DOHH2 (cell line): Measurements from ENCODE around the gene GNAO1.

Experiments
- H3F3A ChIP-seq: fragments of 200-600 bp; sonication (generic), shearing (Covaris generic); 2 replicates; pipeline ENCODE4 v1.6.0; 2016; ENCODE audit warnings: antibody characterized with exemption, mild to moderate bottlenecking; ENCODE audit not compliant: control insufficient read depth, insufficient read depth
- H3K27ac ChIP-seq: fragments of 200-600 bp; sonication (generic); 2 replicates; pipeline ENCODE4 v1.5.1; 2014; ENCODE audit warnings: low read depth, mild to moderate bottlenecking, low read length, moderate library complexity
- H3K27me3 ChIP-seq: fragments of 200-600 bp; sonication (generic); 2 replicates; pipeline ENCODE4 v1.6.1; 2014; ENCODE audit warnings: mild to moderate bottlenecking, low read length, mixed read lengths; ENCODE audit not compliant: control insufficient read depth
- H3K36me3 ChIP-seq: fragments of 200-600 bp; sonication (generic); 2 replicates; pipeline ENCODE4 v1.6.1; 2014; ENCODE audit warnings: mild to moderate bottlenecking, low read length, moderate library complexity, mixed read lengths; ENCODE audit not compliant: control insufficient read depth
- H3K4me1 ChIP-seq: fragments of 200-600 bp; sonication (generic); 2 replicates; pipeline ENCODE4 v1.6.1; 2014; ENCODE audit warnings: mild to moderate bottlenecking, low read length, mixed read lengths; ENCODE audit not compliant: control insufficient read depth
- H3K4me2 ChIP-seq: fragments of 200-600 bp; sonication (generic); 2 replicates; pipeline ENCODE4 v1.6.0; 2014; ENCODE audit warnings: mild to moderate bottlenecking, low read length, moderate library complexity
- H3K4me3 ChIP-seq: fragments of 200-600 bp; sonication (generic); 2 replicates; pipeline ENCODE4 v1.5.1; 2014; ENCODE audit warnings: mild to moderate bottlenecking, low read length, mixed read lengths
- H3K79me2 ChIP-seq: fragments of 200-600 bp; sonication (generic); 2 replicates; pipeline ENCODE4 v1.6.1; 2014; ENCODE audit warnings: mild to moderate bottlenecking, low read length, mixed read lengths; ENCODE audit not compliant: control insufficient read depth
- H3K9me2 ChIP-seq: fragments of 200-600 bp; sonication (generic); replicated peaks from 2 replicates; pipeline ENCODE4 v1.6.1; 2014; ENCODE audit warnings: mild to moderate bottlenecking, low read length, mixed read lengths; ENCODE audit not compliant: control insufficient read depth
- H3K9me3 ChIP-seq: fragments of 200-600 bp; sonication (generic); 2 replicates; pipeline ENCODE4 v1.6.1; 2014; ENCODE audit warnings: antibody characterized with exemption, low read length, mixed read lengths; ENCODE audit not compliant: control insufficient read depth, insufficient read depth
- H4K20me1 ChIP-seq: fragments of 200-600 bp; sonication (generic); 2 replicates; pipeline ENCODE4 v1.6.0; 2014; ENCODE audit warnings: low read depth, mild to moderate bottlenecking, antibody characterized with exemption, low read length, moderate library complexity; ENCODE audit not compliant: control insufficient read depth, insufficient read depth
- EZH2phosphoT487 ChIP-seq: fragments of 200-600 bp; sonication (generic); IDR thresholded peaks from 2 replicates; pipeline ENCODE4 v1.6.1; 2017; ENCODE audit warnings: borderline replicate concordance, mild to moderate bottlenecking, antibody characterized with exemption, low read length, moderate library complexity, mixed read lengths
- TF ChIP-seq, protein P1 (sequence below): fragments of 200-600 bp; sonication (generic); IDR thresholded peaks from one replicate; pipeline ENCODE4 v1.5.1; 2014; ENCODE audit warnings: antibody characterized with exemption, mild to moderate bottlenecking, low read depth, low read length; ENCODE audit not compliant: poor library complexity, severe bottlenecking

The GNAO1 gene

DNA sequence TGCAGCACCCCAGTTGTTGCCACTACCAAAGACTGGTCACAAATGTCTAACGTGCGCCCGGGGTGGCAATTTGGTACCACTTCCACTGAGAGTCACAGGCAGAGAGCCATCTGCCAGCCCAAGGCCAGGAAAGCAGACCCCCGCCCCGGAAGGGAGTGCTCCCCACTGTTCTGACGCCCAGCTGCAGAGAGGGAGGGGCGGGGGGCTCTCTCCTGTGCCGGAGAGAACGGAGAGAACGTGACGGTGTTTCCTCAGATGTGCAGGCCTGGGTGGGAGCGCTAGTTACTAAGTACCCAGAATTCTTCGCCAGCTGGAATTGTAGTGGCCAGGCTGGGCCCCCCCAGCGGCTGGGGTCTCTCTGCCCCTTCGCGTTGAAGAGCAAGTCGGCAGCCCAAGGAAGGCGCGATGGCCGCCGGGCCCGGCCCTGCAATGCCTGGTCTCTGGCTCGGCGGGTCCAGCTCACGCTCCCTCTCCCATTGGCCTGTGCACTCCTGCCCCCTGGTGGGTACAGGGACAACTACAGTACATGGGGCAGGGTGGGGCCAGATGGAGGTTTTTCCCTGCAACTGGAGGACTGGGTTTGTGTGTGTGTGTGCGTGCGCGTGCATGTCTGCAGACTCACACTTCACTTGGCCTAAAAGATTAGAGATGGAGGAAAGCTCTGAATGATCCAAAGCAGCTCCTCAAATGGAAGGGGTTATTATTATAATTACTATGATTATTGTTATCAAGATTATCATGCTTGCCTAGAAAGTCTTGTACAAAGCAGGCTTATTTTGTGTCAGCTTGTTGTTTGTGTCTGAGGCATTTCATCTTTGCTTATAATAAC is 126.9 kb downstream of the GNAO1 start:
- peaks cover 3% of the 10 kb centered on the region; the same call in 1 of the 2 replicates for H3K4me1 ChIP-seq
- H3K4me3 ChIP-seq = no peak overlapping the region; the same call in 1 of the 2 replicates
- H3K79me2 ChIP-seq = no peaks in the 10 kb centered on the region
- H3K36me3 ChIP-seq = no peaks in the 10 kb centered on the region
- no peak overlapping the region for H3K27ac ChIP-seq
- no peaks in the 10 kb centered on the region for H3F3A ChIP-seq
- H4K20me1 ChIP-seq = no peaks in the 10 kb centered on the region
- no peaks in the 10 kb centered on the region for H3K9me3 ChIP-seq
- H3K9me2 ChIP-seq = no peaks in the 10 kb centered on the region
- peaks cover 9% of the 10 kb centered on the region for H3K27me3 ChIP-seq
- TF ChIP-seq EZH2phosphoT487 = no peak
- TF ChIP-seq, protein P1, sequence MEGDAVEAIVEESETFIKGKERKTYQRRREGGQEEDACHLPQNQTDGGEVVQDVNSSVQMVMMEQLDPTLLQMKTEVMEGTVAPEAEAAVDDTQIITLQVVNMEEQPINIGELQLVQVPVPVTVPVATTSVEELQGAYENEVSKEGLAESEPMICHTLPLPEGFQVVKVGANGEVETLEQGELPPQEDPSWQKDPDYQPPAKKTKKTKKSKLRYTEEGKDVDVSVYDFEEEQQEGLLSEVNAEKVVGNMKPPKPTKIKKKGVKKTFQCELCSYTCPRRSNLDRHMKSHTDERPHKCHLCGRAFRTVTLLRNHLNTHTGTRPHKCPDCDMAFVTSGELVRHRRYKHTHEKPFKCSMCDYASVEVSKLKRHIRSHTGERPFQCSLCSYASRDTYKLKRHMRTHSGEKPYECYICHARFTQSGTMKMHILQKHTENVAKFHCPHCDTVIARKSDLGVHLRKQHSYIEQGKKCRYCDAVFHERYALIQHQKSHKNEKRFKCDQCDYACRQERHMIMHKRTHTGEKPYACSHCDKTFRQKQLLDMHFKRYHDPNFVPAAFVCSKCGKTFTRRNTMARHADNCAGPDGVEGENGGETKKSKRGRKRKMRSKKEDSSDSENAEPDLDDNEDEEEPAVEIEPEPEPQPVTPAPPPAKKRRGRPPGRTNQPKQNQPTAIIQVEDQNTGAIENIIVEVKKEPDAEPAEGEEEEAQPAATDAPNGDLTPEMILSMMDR = peak; percentile 80
- H3K4me2 ChIP-seq = peak overlapping the region; percentile 41

DNA sequence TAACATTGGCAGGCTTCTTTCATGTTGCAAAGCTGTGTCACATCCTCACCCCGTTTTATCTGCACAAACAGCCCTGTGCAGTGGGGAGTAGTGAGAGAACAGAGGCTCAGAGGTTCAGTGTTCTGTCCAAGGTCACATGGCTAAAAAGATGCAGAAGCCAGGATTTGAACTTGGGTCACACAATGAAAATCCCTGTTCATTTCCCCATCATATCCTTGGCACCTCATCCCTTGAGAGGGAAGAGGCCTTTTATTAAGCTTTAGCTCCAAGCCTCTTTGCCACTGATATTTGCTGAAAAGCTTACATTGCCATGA is 127.5 kb downstream of the GNAO1 start:
- no peak overlapping the region for H3K27ac ChIP-seq
- TF ChIP-seq, protein P1 = no peak
- no peak for TF ChIP-seq EZH2phosphoT487
- no peaks in the 10 kb centered on the region for H3K79me2 ChIP-seq
- H3K9me2 ChIP-seq = no peaks in the 10 kb centered on the region
- H3K4me1 ChIP-seq = peaks cover 3% of the 10 kb centered on the region; the same call in 1 of the 2 replicates
- no peak overlapping the region for H3K4me3 ChIP-seq
- H3K4me2 ChIP-seq = no peak overlapping the region
- no peaks in the 10 kb centered on the region for H3K36me3 ChIP-seq
- no peaks in the 10 kb centered on the region for H4K20me1 ChIP-seq
- no peaks in the 10 kb centered on the region for H3F3A ChIP-seq
- no peaks in the 10 kb centered on the region for H3K9me3 ChIP-seq
- peaks cover 9% of the 10 kb centered on the region for H3K27me3 ChIP-seq

DNA sequence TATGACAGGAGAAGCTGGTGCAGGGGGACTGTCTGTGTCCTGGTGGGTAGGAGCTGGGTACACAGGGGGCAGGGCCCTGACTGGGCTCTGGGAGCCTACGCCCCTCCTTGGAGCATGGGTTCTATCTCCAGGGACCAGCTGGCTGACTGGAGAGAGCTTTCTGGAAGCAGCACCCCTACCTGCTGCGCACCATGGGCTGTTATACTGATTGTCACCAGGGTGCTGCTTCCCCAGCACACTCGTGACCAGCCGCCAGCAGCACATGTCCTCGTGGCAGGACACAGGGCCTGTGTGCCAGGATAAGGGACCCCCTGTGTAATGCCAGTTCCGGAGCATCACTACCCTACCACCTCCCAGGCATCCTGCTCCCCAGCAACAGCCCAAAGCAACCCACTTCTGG is 128.1 kb downstream of the GNAO1 start:
- H3K79me2 ChIP-seq = no peaks in the 10 kb centered on the region
- H3K9me3 ChIP-seq = no peaks in the 10 kb centered on the region
- H3K27me3 ChIP-seq = peaks cover 9% of the 10 kb centered on the region
- no peaks in the 10 kb centered on the region for H3K36me3 ChIP-seq
- no peak overlapping the region for H3K4me3 ChIP-seq
- no peaks in the 10 kb centered on the region for H3K9me2 ChIP-seq
- H3K4me1 ChIP-seq = peaks cover 3% of the 10 kb centered on the region; the same call in 1 of the 2 replicates
- no peak overlapping the region for H3K4me2 ChIP-seq
- TF ChIP-seq, protein P1 = no peak
- no peak for TF ChIP-seq EZH2phosphoT487
- no peak overlapping the region for H3K27ac ChIP-seq
- H4K20me1 ChIP-seq = no peaks in the 10 kb centered on the region
- no peaks in the 10 kb centered on the region for H3F3A ChIP-seq
